Osteocyte (in vitro differentiated cells): ENCODE results near the gene FAM13A. TPM values are rescaled to one million over a fixed set of nuclear protein-coding genes. Genes with fewer than 3 reads are reported as not detected.

ENCODE experiments used
- DNase-seq: peaks from one replicate; pipeline ENCODE4 v3.0.0; 2021; ENCODE audit warnings: mixed read lengths; ENCODE audit not compliant: unreplicated experiment; ENCODE audit errors: extremely low spot score
- H3K27ac Mint-ChIP-seq: one replicate; pipeline ENCODE4 v1.8.0; 2021; ENCODE audit warnings: mild to moderate bottlenecking, mixed read lengths; ENCODE audit not compliant: unreplicated experiment
- H3K27me3 Mint-ChIP-seq: one replicate; pipeline ENCODE4 v1.8.0; 2021; ENCODE audit warnings: mixed read lengths; ENCODE audit not compliant: unreplicated experiment
- H3K36me3 Mint-ChIP-seq: one replicate; pipeline ENCODE4 v1.8.0; 2021; ENCODE audit warnings: mixed read lengths; ENCODE audit not compliant: unreplicated experiment
- H3K4me1 Mint-ChIP-seq: one replicate; pipeline ENCODE4 v1.8.0; 2021; ENCODE audit warnings: mixed read lengths; ENCODE audit not compliant: unreplicated experiment
- H3K4me3 Mint-ChIP-seq: one replicate; pipeline ENCODE4 v1.8.0; 2021; ENCODE audit warnings: mild to moderate bottlenecking, moderate library complexity, mixed read lengths; ENCODE audit not compliant: unreplicated experiment
- H3K9me3 Mint-ChIP-seq: one replicate; pipeline ENCODE4 v1.8.0; 2021; ENCODE audit warnings: mixed read lengths; ENCODE audit not compliant: unreplicated experiment
- CTCF ChIP-seq: fragments of 200-600 bp; sonication (generic); IDR thresholded peaks from 2 replicates; pipeline ENCODE4 v1.5.0; 2021; ENCODE audit warnings: antibody characterized with exemption, mild to moderate bottlenecking, moderate library complexity
- total RNA-seq: library from RNA; stranded (reverse); gene quantifications from 2 replicates; pipeline ENCODE4 v1.2.1, GENCODE V29; 2021

Gene FAM13A
- total RNA-seq, 1 donor from 2014 or later: 18.5 TPM

GRCh38 chr4:88985088-88985773 is 71.8 kb downstream of the FAM13A start:
- H3K27me3 Mint-ChIP-seq: no peaks in the 10 kb centered on the region
- H3K4me1 Mint-ChIP-seq: peaks cover 11% of the 10 kb centered on the region
- DNase-seq: no peak
- TF ChIP-seq CTCF: no peak
- H3K36me3 Mint-ChIP-seq: peaks cover 6% of the 10 kb centered on the region
- H3K27ac Mint-ChIP-seq: no peak overlapping the region
- no peaks in the 10 kb centered on the region for H3K9me3 Mint-ChIP-seq
- no peak overlapping the region for H3K4me3 Mint-ChIP-seq

- peaks cover 10% of the 10 kb centered on the region for H3K4me1 Mint-ChIP-seq
- no peaks in the 10 kb centered on the region for H3K27me3 Mint-ChIP-seq
- no peak overlapping the region for H3K4me3 Mint-ChIP-seq
- no peak overlapping the region for H3K27ac Mint-ChIP-seq
- no peak for TF ChIP-seq CTCF
- no peaks in the 10 kb centered on the region for H3K9me3 Mint-ChIP-seq
- H3K36me3 Mint-ChIP-seq: no peaks in the 10 kb centered on the region
- no peak for DNase-seq
Measured at GRCh38 chr4:88982757-88983156, 74.2 kb downstream of the FAM13A start.

DNA sequence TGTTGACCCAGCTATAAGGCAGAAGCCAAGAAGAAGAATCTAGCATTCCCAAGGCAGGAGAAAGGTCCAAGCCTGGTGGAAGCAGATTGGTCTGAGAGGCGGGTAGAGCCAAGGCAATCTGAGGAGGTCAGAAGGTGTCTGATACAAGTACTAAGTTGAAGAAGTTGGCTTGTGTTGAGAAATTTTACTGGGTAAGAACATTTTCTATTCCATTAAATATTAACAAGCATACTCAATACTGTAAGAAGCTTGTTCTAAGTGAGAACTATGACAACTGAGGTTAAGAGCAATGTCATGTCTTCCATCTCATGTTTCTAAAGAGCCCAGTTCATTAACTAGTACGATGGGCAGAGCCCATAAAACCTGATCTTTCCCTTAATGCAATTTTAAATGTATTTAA is 75.0 kb downstream of the FAM13A start:
- Mint-ChIP-seq H3K27me3 (no peaks in the 10 kb centered on the region), H3K4me3 (no peak overlapping the region), H3K4me1 (peaks cover 10% of the 10 kb centered on the region), H3K36me3 (no peaks in the 10 kb centered on the region), H3K9me3 (no peaks in the 10 kb centered on the region), H3K27ac (no peak overlapping the region)
- TF ChIP-seq CTCF: no peak
- DNase-seq: no peak

DNA sequence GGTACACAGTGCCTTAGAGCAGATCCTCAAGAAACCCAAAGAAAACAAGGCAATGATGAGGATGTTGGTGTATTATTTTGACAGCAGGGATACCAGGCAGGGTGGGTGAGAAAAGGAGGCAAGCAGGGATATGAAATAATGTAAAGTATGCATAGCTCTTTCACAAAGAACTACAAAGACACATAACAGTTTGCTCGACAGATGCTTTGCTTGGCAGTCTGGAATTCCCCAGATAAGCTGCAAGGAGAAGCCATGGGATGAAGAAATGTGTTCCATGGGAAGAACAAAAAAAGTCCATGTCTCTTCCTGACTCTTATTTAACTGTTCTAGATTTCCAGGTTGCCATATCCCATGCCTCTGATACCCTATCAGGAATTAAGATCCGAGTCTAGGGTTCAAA is 75.4 kb downstream of the FAM13A start:
- DNase-seq: no peak

GRCh38 chr4:88979276-88979675 is 77.7 kb downstream of the FAM13A start:
- TF ChIP-seq CTCF: no peak
- H3K27me3 Mint-ChIP-seq: no peaks in the 10 kb centered on the region
- H3K27ac Mint-ChIP-seq: no peak overlapping the region
- no peak for DNase-seq
- H3K4me3 Mint-ChIP-seq: no peak overlapping the region
- H3K36me3 Mint-ChIP-seq: no peaks in the 10 kb centered on the region
- H3K9me3 Mint-ChIP-seq: no peaks in the 10 kb centered on the region
- peaks cover 10% of the 10 kb centered on the region for H3K4me1 Mint-ChIP-seq

More for the DNA sequence above, 75.4 kb downstream of the FAM13A start:
- no peaks in the 10 kb centered on the region for H3K9me3 Mint-ChIP-seq
- no peaks in the 10 kb centered on the region for H3K27me3 Mint-ChIP-seq
- H3K4me3 Mint-ChIP-seq: no peak overlapping the region
- TF ChIP-seq CTCF: no peak
- no peaks in the 10 kb centered on the region for H3K36me3 Mint-ChIP-seq
- H3K27ac Mint-ChIP-seq: no peak overlapping the region
- peaks cover 10% of the 10 kb centered on the region for H3K4me1 Mint-ChIP-seq
